ENCODE results near the gene GRK3.
"Not testable (repeated sequence)": the region's sequence is repeated elsewhere in the genome, so short reads cannot be mapped to it uniquely, and the experiment has no call there.

The GRK3 gene

GRCh38 chr22:25598609-25599008, 34.1 kb downstream of the GRK3 start:
- no peak overlapping the region for H3K4me3 ChIP-seq (ENCODE audit: low read length in 2 of 2)
- H3K4me1 ChIP-seq (ENCODE audit: control insufficient read depth in 2 of 2, insufficient read depth in 2 of 2, low read length in 2 of 2), result no peaks in the 10 kb centered on the region
- H3K9ac ChIP-seq (ENCODE audit: low read depth in 1 of 2, low read length in 2 of 2), result no peak overlapping the region
- H3K36me3 ChIP-seq (ENCODE audit: control insufficient read depth in 2 of 2, insufficient read depth in 2 of 2, low read length in 2 of 2), result no peaks in the 10 kb centered on the region
- no peak overlapping the region for H3K27ac ChIP-seq (ENCODE audit: low read depth in 2 of 2, low read length in 2 of 2)
- H3K27me3 ChIP-seq (ENCODE audit: control insufficient read depth in 2 of 2, insufficient read depth in 2 of 2, low read length in 2 of 2), result no peaks in the 10 kb centered on the region
- no peaks in the 10 kb centered on the region for H3K9me3 ChIP-seq (ENCODE audit: control insufficient read depth in 2 of 2, low read length in 2 of 2)

DNA sequence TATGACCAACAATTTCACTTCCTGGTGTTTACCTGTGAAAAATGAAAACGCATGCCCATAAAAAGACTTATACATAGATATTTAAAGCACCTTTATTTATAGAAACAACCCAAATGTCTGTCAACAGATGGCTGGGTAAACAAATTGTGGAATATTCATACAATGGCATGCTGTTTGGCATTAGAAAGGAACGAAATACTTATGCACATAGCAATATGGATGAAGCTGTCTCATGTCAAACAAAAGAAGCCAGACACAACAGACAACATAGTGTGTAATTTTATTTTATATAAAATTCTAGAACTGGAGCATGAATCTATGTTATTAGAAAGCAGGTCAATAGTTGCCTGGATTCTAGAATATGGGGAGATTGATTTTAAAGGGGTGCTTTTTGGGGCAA, 38.0 kb downstream of the GRK3 start:
- Histone ChIP-seq H3K4me3 (ENCODE audit: low read length in 2 of 2) (no peak overlapping the region), H3K27ac (ENCODE audit: low read depth in 2 of 2, low read length in 2 of 2) (no peak overlapping the region), H3K9ac (ENCODE audit: low read depth in 1 of 2, low read length in 2 of 2) (no peak overlapping the region), H3K9me3 (ENCODE audit: control insufficient read depth in 2 of 2, low read length in 2 of 2) (no peaks in the 10 kb centered on the region), H3K4me1 (ENCODE audit: control insufficient read depth in 2 of 2, insufficient read depth in 2 of 2, low read length in 2 of 2) (no peaks in the 10 kb centered on the region), H3K27me3 (ENCODE audit: control insufficient read depth in 2 of 2, insufficient read depth in 2 of 2, low read length in 2 of 2) (no peaks in the 10 kb centered on the region), H3K36me3 (ENCODE audit: control insufficient read depth in 2 of 2, insufficient read depth in 2 of 2, low read length in 2 of 2) (no peaks in the 10 kb centered on the region)

DNA sequence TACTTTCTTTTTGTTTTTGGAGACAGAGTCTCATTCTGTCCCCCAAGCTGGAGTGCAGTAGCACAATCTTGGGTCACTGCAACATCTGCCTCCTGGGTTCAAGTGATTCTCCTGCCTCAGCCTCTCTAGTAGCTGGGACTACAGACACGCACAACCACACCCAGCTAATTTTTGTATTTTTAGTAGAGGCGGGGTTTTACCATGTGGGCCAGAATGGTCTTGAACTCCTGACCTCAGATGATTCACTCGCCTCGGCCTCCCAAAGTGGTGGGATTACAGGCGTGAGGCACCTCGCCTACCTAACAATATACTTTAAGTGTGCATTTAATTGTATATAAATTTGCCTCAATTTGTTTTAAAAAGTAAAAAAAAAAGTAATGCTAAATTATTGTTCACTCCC, 38.4 kb downstream of the GRK3 start:
- no peak overlapping the region for H3K27ac ChIP-seq (ENCODE audit: low read depth in 2 of 2, low read length in 2 of 2)
- no peak overlapping the region for H3K4me3 ChIP-seq (ENCODE audit: low read length in 2 of 2)
- no peaks in the 10 kb centered on the region for H3K9me3 ChIP-seq (ENCODE audit: control insufficient read depth in 2 of 2, low read length in 2 of 2)
- H3K27me3 ChIP-seq (ENCODE audit: control insufficient read depth in 2 of 2, insufficient read depth in 2 of 2, low read length in 2 of 2), result no peaks in the 10 kb centered on the region
- no peak overlapping the region for H3K9ac ChIP-seq (ENCODE audit: low read depth in 1 of 2, low read length in 2 of 2)
- H3K36me3 ChIP-seq (ENCODE audit: control insufficient read depth in 2 of 2, insufficient read depth in 2 of 2, low read length in 2 of 2), result no peaks in the 10 kb centered on the region
- H3K4me1 ChIP-seq (ENCODE audit: control insufficient read depth in 2 of 2, insufficient read depth in 2 of 2, low read length in 2 of 2), result no peaks in the 10 kb centered on the region

- not testable (repeated sequence) for H3K27ac ChIP-seq (ENCODE audit: low read depth in 2 of 2, low read length in 2 of 2); H3K4me1 ChIP-seq (ENCODE audit: control insufficient read depth in 2 of 2, insufficient read depth in 2 of 2, low read length in 2 of 2); H3K27me3 ChIP-seq (ENCODE audit: control insufficient read depth in 2 of 2, insufficient read depth in 2 of 2, low read length in 2 of 2); H3K4me3 ChIP-seq (ENCODE audit: low read length in 2 of 2); H3K9me3 ChIP-seq (ENCODE audit: control insufficient read depth in 2 of 2, low read length in 2 of 2); H3K9ac ChIP-seq (ENCODE audit: low read depth in 1 of 2, low read length in 2 of 2); H3K36me3 ChIP-seq (ENCODE audit: control insufficient read depth in 2 of 2, insufficient read depth in 2 of 2, low read length in 2 of 2)
Observed at GRCh38 chr22:25605146-25605545, 40.7 kb downstream of the GRK3 start.

GRCh38 chr22:25605565-25605964, 41.1 kb downstream of the GRK3 start:
- not testable (repeated sequence) for H3K27me3 ChIP-seq (ENCODE audit: control insufficient read depth in 2 of 2, insufficient read depth in 2 of 2, low read length in 2 of 2); H3K9ac ChIP-seq (ENCODE audit: low read depth in 1 of 2, low read length in 2 of 2); H3K4me3 ChIP-seq (ENCODE audit: low read length in 2 of 2); H3K27ac ChIP-seq (ENCODE audit: low read depth in 2 of 2, low read length in 2 of 2); H3K4me1 ChIP-seq (ENCODE audit: control insufficient read depth in 2 of 2, insufficient read depth in 2 of 2, low read length in 2 of 2); H3K36me3 ChIP-seq (ENCODE audit: control insufficient read depth in 2 of 2, insufficient read depth in 2 of 2, low read length in 2 of 2); H3K9me3 ChIP-seq (ENCODE audit: control insufficient read depth in 2 of 2, low read length in 2 of 2)

- H3K4me3 ChIP-seq (ENCODE audit: low read length in 2 of 2), result not testable (repeated sequence)
Observed at GRCh38 chr22:25611284-25611683, 46.8 kb downstream of the GRK3 start.

GRCh38 chr22:25613131-25613530, 48.7 kb downstream of the GRK3 start:
- H3K27me3 ChIP-seq (ENCODE audit: control insufficient read depth in 2 of 2, insufficient read depth in 2 of 2, low read length in 2 of 2); H3K9ac ChIP-seq (ENCODE audit: low read depth in 1 of 2, low read length in 2 of 2); H3K27ac ChIP-seq (ENCODE audit: low read depth in 2 of 2, low read length in 2 of 2); H3K9me3 ChIP-seq (ENCODE audit: control insufficient read depth in 2 of 2, low read length in 2 of 2); H3K4me1 ChIP-seq (ENCODE audit: control insufficient read depth in 2 of 2, insufficient read depth in 2 of 2, low read length in 2 of 2); H3K4me3 ChIP-seq (ENCODE audit: low read length in 2 of 2); H3K36me3 ChIP-seq (ENCODE audit: control insufficient read depth in 2 of 2, insufficient read depth in 2 of 2, low read length in 2 of 2): not testable (repeated sequence)

More at GRCh38 chr22:25611284-25611683, 46.8 kb downstream of the GRK3 start:
- H3K9me3 ChIP-seq (ENCODE audit: control insufficient read depth in 2 of 2, low read length in 2 of 2); H3K36me3 ChIP-seq (ENCODE audit: control insufficient read depth in 2 of 2, insufficient read depth in 2 of 2, low read length in 2 of 2); H3K27ac ChIP-seq (ENCODE audit: low read depth in 2 of 2, low read length in 2 of 2); H3K9ac ChIP-seq (ENCODE audit: low read depth in 1 of 2, low read length in 2 of 2); H3K27me3 ChIP-seq (ENCODE audit: control insufficient read depth in 2 of 2, insufficient read depth in 2 of 2, low read length in 2 of 2); H3K4me1 ChIP-seq (ENCODE audit: control insufficient read depth in 2 of 2, insufficient read depth in 2 of 2, low read length in 2 of 2): not testable (repeated sequence)

GRCh38 chr22:25613558-25613957, 49.1 kb downstream of the GRK3 start:
- not testable (repeated sequence) for H3K36me3 ChIP-seq (ENCODE audit: control insufficient read depth in 2 of 2, insufficient read depth in 2 of 2, low read length in 2 of 2); H3K9ac ChIP-seq (ENCODE audit: low read depth in 1 of 2, low read length in 2 of 2); H3K27me3 ChIP-seq (ENCODE audit: control insufficient read depth in 2 of 2, insufficient read depth in 2 of 2, low read length in 2 of 2); H3K27ac ChIP-seq (ENCODE audit: low read depth in 2 of 2, low read length in 2 of 2); H3K4me3 ChIP-seq (ENCODE audit: low read length in 2 of 2); H3K9me3 ChIP-seq (ENCODE audit: control insufficient read depth in 2 of 2, low read length in 2 of 2); H3K4me1 ChIP-seq (ENCODE audit: control insufficient read depth in 2 of 2, insufficient read depth in 2 of 2, low read length in 2 of 2)

DNA sequence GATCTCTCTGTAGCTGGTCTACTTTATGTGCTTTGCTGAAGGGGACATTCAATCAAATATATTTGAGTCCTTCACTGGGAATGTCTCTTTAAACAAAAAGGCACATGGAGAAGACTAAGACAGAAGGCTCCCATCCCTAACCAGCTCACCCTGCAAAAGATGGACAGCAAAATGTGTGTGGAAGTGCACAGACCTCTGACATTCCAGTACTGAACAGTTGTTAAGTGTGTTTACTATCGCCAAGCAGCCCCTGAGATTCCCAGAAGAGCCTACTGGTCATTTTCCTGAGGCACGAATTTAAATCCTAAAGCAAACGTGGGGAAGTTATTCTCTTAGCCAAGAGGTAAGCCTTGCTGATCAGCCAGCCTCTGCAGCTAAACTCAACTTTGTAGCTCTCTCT, 50.3 kb downstream of the GRK3 start:
- H3K4me3 ChIP-seq (ENCODE audit: low read length in 2 of 2); H3K27ac ChIP-seq (ENCODE audit: low read depth in 2 of 2, low read length in 2 of 2); H3K4me1 ChIP-seq (ENCODE audit: control insufficient read depth in 2 of 2, insufficient read depth in 2 of 2, low read length in 2 of 2); H3K9me3 ChIP-seq (ENCODE audit: control insufficient read depth in 2 of 2, low read length in 2 of 2); H3K36me3 ChIP-seq (ENCODE audit: control insufficient read depth in 2 of 2, insufficient read depth in 2 of 2, low read length in 2 of 2); H3K9ac ChIP-seq (ENCODE audit: low read depth in 1 of 2, low read length in 2 of 2); H3K27me3 ChIP-seq (ENCODE audit: control insufficient read depth in 2 of 2, insufficient read depth in 2 of 2, low read length in 2 of 2): not testable (repeated sequence)

DNA sequence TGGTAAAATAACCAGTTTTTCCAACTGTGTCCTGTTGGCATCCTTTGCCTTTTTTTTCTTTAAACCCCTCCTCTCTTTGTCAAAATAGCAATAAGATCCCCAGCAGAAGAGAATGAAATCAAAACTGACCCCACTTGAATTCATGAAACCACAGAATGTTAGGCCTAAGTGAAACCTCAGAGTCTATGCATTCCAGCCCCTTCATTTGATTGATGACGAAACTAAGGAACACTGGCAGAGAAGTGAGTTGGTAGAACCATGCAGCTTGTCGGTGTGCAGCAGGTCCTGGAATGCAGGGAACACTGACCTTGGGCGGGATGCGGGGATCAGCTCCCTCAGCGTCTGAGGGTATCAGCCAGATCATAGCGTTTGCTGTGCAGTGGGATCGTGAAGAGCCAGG, 57.5 kb downstream of the GRK3 start:
- no peak overlapping the region for H3K4me3 ChIP-seq (ENCODE audit: low read length in 2 of 2)
- no peaks in the 10 kb centered on the region for H3K27me3 ChIP-seq (ENCODE audit: control insufficient read depth in 2 of 2, insufficient read depth in 2 of 2, low read length in 2 of 2)
- no peaks in the 10 kb centered on the region for H3K36me3 ChIP-seq (ENCODE audit: control insufficient read depth in 2 of 2, insufficient read depth in 2 of 2, low read length in 2 of 2)
- H3K27ac ChIP-seq (ENCODE audit: low read depth in 2 of 2, low read length in 2 of 2), result no peak overlapping the region
- H3K9ac ChIP-seq (ENCODE audit: low read depth in 1 of 2, low read length in 2 of 2), result no peak overlapping the region
- H3K9me3 ChIP-seq (ENCODE audit: control insufficient read depth in 2 of 2, low read length in 2 of 2), result no peaks in the 10 kb centered on the region
- H3K4me1 ChIP-seq (ENCODE audit: control insufficient read depth in 2 of 2, insufficient read depth in 2 of 2, low read length in 2 of 2), result no peaks in the 10 kb centered on the region

DNA sequence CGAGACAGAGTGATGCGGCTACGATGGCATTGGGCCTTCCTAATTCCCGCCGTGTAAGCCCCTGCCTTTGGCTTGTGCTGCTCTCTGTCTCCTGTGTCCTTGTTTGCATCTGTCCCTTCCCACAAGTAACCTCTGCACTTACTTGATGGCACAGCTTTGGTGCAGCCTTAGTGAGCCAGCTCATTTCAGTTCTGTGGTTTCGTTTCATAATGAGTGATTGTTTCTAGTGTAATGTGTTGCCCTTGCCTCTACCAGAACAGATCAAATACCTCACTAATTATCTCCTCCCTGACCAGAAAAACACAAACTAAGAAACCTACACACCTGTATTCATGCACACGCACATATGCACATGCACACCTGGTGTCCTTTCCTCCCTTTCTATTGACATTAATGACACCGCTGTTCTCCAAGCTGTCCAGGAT, 58.8 kb downstream of the GRK3 start:
- Histone ChIP-seq H3K4me3 (ENCODE audit: low read length in 2 of 2) (no peak overlapping the region), H3K27me3 (ENCODE audit: control insufficient read depth in 2 of 2, insufficient read depth in 2 of 2, low read length in 2 of 2) (no peaks in the 10 kb centered on the region), H3K9me3 (ENCODE audit: control insufficient read depth in 2 of 2, low read length in 2 of 2) (no peaks in the 10 kb centered on the region), H3K9ac (ENCODE audit: low read depth in 1 of 2, low read length in 2 of 2) (no peak overlapping the region), H3K4me1 (ENCODE audit: control insufficient read depth in 2 of 2, insufficient read depth in 2 of 2, low read length in 2 of 2) (no peaks in the 10 kb centered on the region), H3K36me3 (ENCODE audit: control insufficient read depth in 2 of 2, insufficient read depth in 2 of 2, low read length in 2 of 2) (no peaks in the 10 kb centered on the region), H3K27ac (ENCODE audit: low read depth in 2 of 2, low read length in 2 of 2) (no peak overlapping the region)

Measured in mucosa of rectum (tissue), 2 donors.